DND-41 (cell line): ENCODE measurements around the gene SHTN1.

Experiments
- ATAC-seq: fragments of 200-7000 bp; cut with Tn5 transposase; 3 replicates; pipeline ENCODE4 v1.9.1; 2021; ENCODE audit warnings: low read depth; ENCODE audit not compliant: insufficient read depth
- DNase-seq: peaks from one replicate; pipeline ENCODE4 v3.0.0-alpha.2; 2020
- H2AFZ ChIP-seq: 2 replicates; pipeline ENCODE4 v1.6.0; 2012; ENCODE audit warnings: low read depth, low read length
- H3K27ac ChIP-seq: 2 replicates; pipeline ENCODE4 v1.5.1; 2012; ENCODE audit warnings: low read length, inconsistent platforms
- H3K27me3 ChIP-seq: fragments of 200-600 bp; sonication (generic); 2 replicates; pipeline ENCODE4 v1.6.0; 2012; ENCODE audit warnings: low read length, mild to moderate bottlenecking, inconsistent platforms; ENCODE audit not compliant: insufficient read depth, poor library complexity
- H3K36me3 ChIP-seq: 2 replicates; pipeline ENCODE4 v1.5.1; 2012; ENCODE audit warnings: low read length, inconsistent platforms; ENCODE audit not compliant: insufficient read depth
- H3K4me1 ChIP-seq: 2 replicates; pipeline ENCODE4 v1.5.1; 2012; ENCODE audit warnings: mild to moderate bottlenecking, low read length; ENCODE audit not compliant: insufficient read depth
- H3K4me2 ChIP-seq: 2 replicates; pipeline ENCODE4 v1.6.0; 2012; ENCODE audit warnings: mild to moderate bottlenecking, moderate library complexity, low read length, inconsistent platforms; ENCODE audit not compliant: insufficient read depth
- H3K4me3 ChIP-seq, 2 experiments: fragments of 200-600 bp in 1 of 2; shearing (Covaris generic) in 1 of 2; 2 replicates each; pipeline ENCODE4 v1.5.1; 2012 to 2016; ENCODE audit warnings: inconsistent platforms in 2 of 2, low read length in 2 of 2, mild to moderate bottlenecking in 2 of 2, low read depth in 1 of 2, moderate library complexity in 1 of 2
- H3K79me2 ChIP-seq: 2 replicates; pipeline ENCODE4 v1.6.0; 2012; ENCODE audit warnings: low read length, inconsistent platforms; ENCODE audit not compliant: insufficient read depth
- H3K9ac ChIP-seq: 2 replicates; pipeline ENCODE4 v1.6.0; 2012; ENCODE audit warnings: low read depth, mild to moderate bottlenecking, inconsistent platforms, low read length, moderate library complexity
- H3K9me3 ChIP-seq: 2 replicates; pipeline ENCODE4 v1.5.1; 2012; ENCODE audit warnings: low read length, moderate library complexity, mild to moderate bottlenecking, inconsistent platforms; ENCODE audit not compliant: insufficient read depth, severe bottlenecking
- H4K20me1 ChIP-seq: 2 replicates; pipeline ENCODE4 v1.6.0; 2012; ENCODE audit warnings: low read length; ENCODE audit not compliant: insufficient read depth
- CTCF ChIP-seq: IDR thresholded peaks from 2 replicates; pipeline ENCODE4 v1.5.1; 2012; ENCODE audit warnings: borderline replicate concordance, low read length, moderate library complexity, mild to moderate bottlenecking; ENCODE audit not compliant: poor library complexity, severe bottlenecking; ENCODE audit errors: extremely low read depth
- EZH2 ChIP-seq: IDR thresholded peaks from 3 replicates; pipeline ENCODE4 v1.6.1; 2012; ENCODE audit warnings: borderline replicate concordance, low read depth, mild to moderate bottlenecking, moderate library complexity, low read length, inconsistent platforms; ENCODE audit not compliant: severe bottlenecking

Gene SHTN1

GRCh38 chr10:116848944-116849247 lies 156.1 kb downstream of the SHTN1 start:
- no peaks in the 10 kb centered on the region for H4K20me1 ChIP-seq
- no peaks in the 10 kb centered on the region for H3K4me1 ChIP-seq
- no peaks in the 10 kb centered on the region for H3K27me3 ChIP-seq
- DNase-seq (no peak), ATAC-seq (no peak)
- H3K36me3 ChIP-seq: no peaks in the 10 kb centered on the region
- no peak overlapping the region for H3K27ac ChIP-seq
- H3K9me3 ChIP-seq: no peaks in the 10 kb centered on the region
- no peaks in the 10 kb centered on the region for H3K79me2 ChIP-seq
- H2AFZ ChIP-seq: no peak overlapping the region
- H3K9ac ChIP-seq: no peak overlapping the region
- TF ChIP-seq EZH2 (no peak), CTCF (no peak)
- H3K4me3 ChIP-seq: no peak overlapping the region
- no peak overlapping the region for H3K4me2 ChIP-seq

GRCh38 chr10:116848032-116848943 lies 156.7 kb downstream of the SHTN1 start:
- no peaks in the 10 kb centered on the region for H3K27me3 ChIP-seq
- H3K9me3 ChIP-seq: no peaks in the 10 kb centered on the region
- ATAC-seq (no peak), DNase-seq (no peak)
- no peaks in the 10 kb centered on the region for H3K36me3 ChIP-seq
- no peak overlapping the region for H3K4me3 ChIP-seq
- H3K9ac ChIP-seq: no peak overlapping the region
- no peaks in the 10 kb centered on the region for H3K79me2 ChIP-seq
- TF ChIP-seq EZH2 (no peak), CTCF (no peak)
- H3K4me2 ChIP-seq: no peak overlapping the region
- H3K27ac ChIP-seq: no peak overlapping the region
- no peaks in the 10 kb centered on the region for H4K20me1 ChIP-seq
- no peak overlapping the region for H2AFZ ChIP-seq
- H3K4me1 ChIP-seq: no peaks in the 10 kb centered on the region

- no peaks in the 10 kb centered on the region for H3K27me3 ChIP-seq
- H3K4me3 ChIP-seq: no peak overlapping the region
- no peaks in the 10 kb centered on the region for H3K9me3 ChIP-seq
- DNase-seq: no peak
- no peak for ATAC-seq
- H3K4me2 ChIP-seq: no peak overlapping the region
- TF ChIP-seq CTCF (no peak), EZH2 (no peak)
- no peaks in the 10 kb centered on the region for H4K20me1 ChIP-seq
- no peak overlapping the region for H2AFZ ChIP-seq
- H3K4me1 ChIP-seq: no peaks in the 10 kb centered on the region
- H3K79me2 ChIP-seq: no peaks in the 10 kb centered on the region
- no peaks in the 10 kb centered on the region for H3K36me3 ChIP-seq
- no peak overlapping the region for H3K27ac ChIP-seq
- no peak overlapping the region for H3K9ac ChIP-seq
Measured at GRCh38 chr10:116845823-116846222, 159.2 kb downstream of the SHTN1 start.
